GM18511 (cell line): ENCODE results near the gene LINGO1.
A peak's percentile ranks its signal among the peaks of the same experiment; 100 is the strongest.

Experiments used
- ATAC-seq: cut with Tn5 transposase; IDR thresholded peaks from one replicate; pipeline ENCODE4 v1.9.1; 2021; ENCODE audit warnings: mild to moderate bottlenecking, moderate library complexity; ENCODE audit not compliant: unreplicated experiment

LINGO1 gene

GRCh38 chr15:77633134-77633912 is 611 bp upstream of the LINGO1 start:
- ATAC-seq, result peak; percentile 69

- no peak for ATAC-seq
These were observed 773 bp downstream of the LINGO1 start for GRCh38 chr15:77631745-77632533.

- ATAC-seq, result no peak
These were observed 1.6 kb downstream of the LINGO1 start for GRCh38 chr15:77630956-77631744.

GRCh38 chr15:77630056-77630455 is 2.7 kb downstream of the LINGO1 start:
- ATAC-seq, result no peak

GRCh38 chr15:77629070-77630030 is 3.4 kb downstream of the LINGO1 start:
- no peak for ATAC-seq

- ATAC-seq, result no peak
These were observed 4.7 kb downstream of the LINGO1 start for GRCh38 chr15:77628010-77628409.

GRCh38 chr15:77627581-77627980 is 5.1 kb downstream of the LINGO1 start:
- ATAC-seq, result no peak

- no peak for ATAC-seq
These were observed 5.6 kb downstream of the LINGO1 start for GRCh38 chr15:77627067-77627466.

GRCh38 chr15:77626002-77626401 is 6.7 kb downstream of the LINGO1 start:
- no peak for ATAC-seq

- ATAC-seq, result no peak
These were observed 7.3 kb downstream of the LINGO1 start for GRCh38 chr15:77625376-77625775.

GRCh38 chr15:77624868-77625267 is 7.8 kb downstream of the LINGO1 start:
- no peak for ATAC-seq

GRCh38 chr15:77623755-77624524 is 8.8 kb downstream of the LINGO1 start:
- ATAC-seq, result no peak

GRCh38 chr15:77622934-77623754 is 9.6 kb downstream of the LINGO1 start:
- ATAC-seq, result no peak

- no peak for ATAC-seq
These were observed 10.3 kb downstream of the LINGO1 start for GRCh38 chr15:77622209-77622933.

- ATAC-seq, result no peak
These were observed 10.9 kb downstream of the LINGO1 start for GRCh38 chr15:77621847-77622208.

GRCh38 chr15:77620960-77621647 is 11.6 kb downstream of the LINGO1 start:
- ATAC-seq, result no peak

- ATAC-seq, result no peak
These were observed 12.4 kb downstream of the LINGO1 start for GRCh38 chr15:77620297-77620696.
